ENCODE measurements around the gene XPNPEP1. TPM values are rescaled to one million over a fixed set of nuclear protein-coding genes. Genes with fewer than 3 reads are reported as not detected.
"Not testable (repeated sequence)": the region's sequence is repeated elsewhere in the genome, so short reads cannot be mapped to it uniquely, and the experiment has no call there.

The XPNPEP1 gene
- total RNA-seq, 1 experiment from 2014 or later, result 89.2 TPM

DNA sequence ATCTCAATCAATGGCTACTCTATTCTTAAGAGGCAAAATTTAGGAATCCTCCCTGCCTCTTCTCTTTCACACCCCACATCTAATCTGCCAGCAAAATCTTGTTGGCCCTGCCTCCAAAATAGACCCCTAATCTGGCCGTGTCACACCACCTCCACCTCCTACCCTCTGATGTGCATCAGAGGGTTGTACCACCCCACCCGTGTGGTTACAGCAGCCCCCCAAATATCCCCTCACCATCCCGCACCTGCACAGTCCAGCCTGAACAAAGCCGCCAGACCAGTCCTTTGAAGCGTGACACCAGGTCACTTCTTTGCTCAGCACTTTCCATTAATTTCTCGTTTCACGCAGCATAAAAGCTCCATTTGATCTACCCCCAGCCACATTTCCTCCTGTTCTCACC lies 776 bp upstream of the XPNPEP1 start:
- no peak for DNase-seq (ENCODE audit: low read depth)

DNA sequence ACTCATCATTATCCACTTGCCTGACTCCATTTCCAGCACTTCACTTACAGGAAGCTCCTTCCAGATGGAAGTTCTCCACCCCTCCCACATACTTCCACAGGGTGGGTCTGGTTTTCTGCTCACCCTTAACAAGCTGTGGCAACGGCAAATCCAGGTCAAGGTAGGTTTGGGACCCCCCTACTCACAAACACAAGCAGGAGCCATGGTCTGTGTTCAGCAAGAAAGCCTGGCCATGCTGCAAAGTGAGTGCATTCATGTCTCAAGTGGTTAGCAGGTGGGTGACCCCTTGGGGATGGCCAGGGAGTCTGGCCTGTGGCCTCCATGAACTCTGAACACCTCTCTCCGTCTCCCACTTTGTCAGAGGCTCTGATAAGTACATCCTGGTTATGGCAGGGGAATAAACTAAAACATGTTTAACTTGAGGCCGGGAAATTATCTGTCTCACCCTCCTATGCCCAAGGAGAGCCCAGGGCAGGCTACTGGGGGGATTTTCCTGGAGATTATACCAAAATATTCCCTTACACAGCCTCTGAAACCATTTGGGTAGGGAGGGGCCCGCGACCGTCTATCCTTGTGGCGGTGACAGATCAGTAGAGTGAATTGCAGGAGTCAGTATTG lies 844 bp downstream of the XPNPEP1 start:
- no peak for DNase-seq (ENCODE audit: low read depth)

DNA sequence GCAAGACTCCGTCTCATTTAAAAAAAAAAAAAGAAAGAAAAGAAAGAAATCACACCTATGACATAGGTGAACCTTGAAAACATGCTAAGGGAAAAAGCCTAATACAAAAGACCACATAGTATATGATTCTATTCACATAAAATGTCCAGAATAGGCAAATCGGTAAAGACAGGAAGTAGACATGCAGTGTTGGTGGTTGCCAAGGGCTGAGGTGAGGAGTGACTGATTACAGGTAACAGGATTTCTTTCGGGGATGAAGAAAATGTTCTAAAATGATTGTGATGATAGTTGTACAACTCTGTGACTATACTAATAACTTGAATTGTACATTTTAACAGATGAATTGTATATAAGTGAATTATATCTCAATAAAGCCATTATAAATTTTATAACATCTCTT lies 3.3 kb downstream of the XPNPEP1 start:
- no peak for DNase-seq (ENCODE audit: low read depth)

DNA sequence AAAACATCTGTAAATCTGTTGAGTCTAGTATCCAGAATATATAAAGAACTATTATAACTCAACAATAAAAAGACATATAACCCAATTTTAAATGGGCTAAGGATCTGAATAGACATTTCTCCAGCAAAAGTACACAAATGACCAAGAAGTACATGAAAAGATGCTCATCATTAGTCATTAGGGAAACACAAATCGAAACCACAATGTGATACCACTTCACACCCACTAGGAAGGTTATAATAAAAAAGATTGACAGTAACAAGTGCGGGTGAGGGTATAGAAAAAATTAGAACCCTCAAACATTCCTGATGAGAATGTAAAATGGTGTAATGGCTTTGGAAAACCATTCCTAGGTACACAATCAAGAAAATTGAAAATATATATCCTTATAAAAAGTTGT lies 4.1 kb downstream of the XPNPEP1 start:
- DNase-seq (ENCODE audit: low read depth), result no peak

DNA sequence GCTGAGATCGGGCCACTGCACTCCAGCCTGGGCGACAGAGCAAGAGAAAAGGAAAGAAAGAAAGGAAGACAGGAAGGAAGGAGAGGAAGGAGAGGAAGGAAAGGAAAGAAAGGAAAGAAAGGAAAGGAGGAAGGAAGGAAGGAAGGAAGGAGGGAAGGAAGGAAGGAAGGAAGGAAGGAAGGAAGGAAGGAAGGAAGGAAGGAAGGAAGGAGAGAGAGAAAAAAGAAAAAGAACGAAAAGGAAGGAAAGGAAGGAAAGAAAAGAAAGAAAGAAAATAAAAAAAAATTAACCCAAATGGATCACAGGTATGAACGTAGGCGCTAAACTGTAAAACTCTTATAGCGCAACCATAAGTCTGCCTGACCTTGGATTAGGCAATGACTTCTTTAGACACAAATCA lies 4.6 kb downstream of the XPNPEP1 start:
- not testable (repeated sequence) for DNase-seq (ENCODE audit: low read depth)

DNA sequence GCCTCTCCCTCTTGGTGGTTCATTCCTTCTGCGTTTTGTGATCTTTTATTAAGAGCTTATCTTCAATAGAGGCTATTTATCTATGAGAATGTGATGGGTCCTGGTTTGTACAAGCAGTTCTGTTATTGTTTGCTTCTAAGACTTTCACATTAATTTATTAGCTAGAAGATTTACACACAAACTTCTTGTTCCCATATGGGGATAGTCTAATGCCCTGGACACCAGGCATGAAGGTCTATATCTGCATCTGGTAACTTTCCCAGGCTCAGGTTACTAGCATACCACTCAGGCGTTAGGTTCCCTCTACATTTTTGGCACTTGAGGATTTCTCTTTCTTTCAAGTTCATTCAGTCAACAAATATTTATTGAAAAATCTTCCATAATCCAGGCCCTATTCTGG lies 7.7 kb downstream of the XPNPEP1 start:
- no peak for DNase-seq (ENCODE audit: low read depth)

DNA sequence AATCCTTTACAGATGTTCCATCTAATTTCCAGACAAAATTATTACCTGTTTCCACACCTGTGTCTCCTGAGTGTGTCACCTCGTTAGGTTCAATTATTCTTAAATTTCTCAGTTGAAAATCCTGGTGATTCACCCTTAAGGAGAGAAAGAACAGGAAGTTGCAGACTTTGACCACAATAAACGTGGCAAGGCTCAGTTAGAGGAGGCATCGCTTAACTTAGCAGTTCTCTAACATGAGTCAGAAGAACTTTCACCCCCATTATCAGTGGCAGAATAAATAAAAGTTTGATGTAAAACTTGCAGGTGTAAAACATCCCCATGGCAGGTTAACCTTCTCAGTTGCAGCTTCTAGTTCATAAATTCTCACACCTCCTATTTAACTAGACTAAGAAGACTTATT lies 8.3 kb downstream of the XPNPEP1 start:
- peak; percentile 76 for DNase-seq (ENCODE audit: low read depth)

DNA sequence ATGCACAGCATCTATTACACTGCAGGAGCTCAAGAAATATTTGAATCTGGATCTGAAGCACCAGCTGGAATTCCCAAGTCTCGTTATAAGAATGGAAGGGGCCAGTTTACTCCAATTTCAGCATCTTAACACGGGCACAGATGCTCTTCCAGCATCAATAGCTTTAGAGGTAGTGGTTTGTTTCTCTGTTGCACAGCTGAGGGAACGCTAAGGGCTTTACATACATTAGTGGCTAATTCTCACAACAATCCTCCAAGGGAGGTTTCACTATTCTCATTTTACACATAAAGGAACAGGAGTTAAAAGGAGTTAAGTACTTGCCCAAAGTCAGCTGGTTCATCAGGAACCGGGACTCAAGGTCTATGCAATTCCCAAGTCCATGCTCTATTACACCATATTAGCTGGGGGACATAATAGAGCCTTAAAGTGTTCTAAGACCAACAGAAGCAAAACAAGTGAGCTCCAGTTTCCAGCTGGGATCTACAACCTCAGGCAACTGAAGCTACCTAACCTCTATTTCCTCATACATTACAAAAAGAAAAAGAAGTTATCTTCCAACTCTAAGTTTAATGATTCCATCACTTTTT lies 9.9 kb downstream of the XPNPEP1 start:
- DNase-seq (ENCODE audit: low read depth), result no peak

DNA sequence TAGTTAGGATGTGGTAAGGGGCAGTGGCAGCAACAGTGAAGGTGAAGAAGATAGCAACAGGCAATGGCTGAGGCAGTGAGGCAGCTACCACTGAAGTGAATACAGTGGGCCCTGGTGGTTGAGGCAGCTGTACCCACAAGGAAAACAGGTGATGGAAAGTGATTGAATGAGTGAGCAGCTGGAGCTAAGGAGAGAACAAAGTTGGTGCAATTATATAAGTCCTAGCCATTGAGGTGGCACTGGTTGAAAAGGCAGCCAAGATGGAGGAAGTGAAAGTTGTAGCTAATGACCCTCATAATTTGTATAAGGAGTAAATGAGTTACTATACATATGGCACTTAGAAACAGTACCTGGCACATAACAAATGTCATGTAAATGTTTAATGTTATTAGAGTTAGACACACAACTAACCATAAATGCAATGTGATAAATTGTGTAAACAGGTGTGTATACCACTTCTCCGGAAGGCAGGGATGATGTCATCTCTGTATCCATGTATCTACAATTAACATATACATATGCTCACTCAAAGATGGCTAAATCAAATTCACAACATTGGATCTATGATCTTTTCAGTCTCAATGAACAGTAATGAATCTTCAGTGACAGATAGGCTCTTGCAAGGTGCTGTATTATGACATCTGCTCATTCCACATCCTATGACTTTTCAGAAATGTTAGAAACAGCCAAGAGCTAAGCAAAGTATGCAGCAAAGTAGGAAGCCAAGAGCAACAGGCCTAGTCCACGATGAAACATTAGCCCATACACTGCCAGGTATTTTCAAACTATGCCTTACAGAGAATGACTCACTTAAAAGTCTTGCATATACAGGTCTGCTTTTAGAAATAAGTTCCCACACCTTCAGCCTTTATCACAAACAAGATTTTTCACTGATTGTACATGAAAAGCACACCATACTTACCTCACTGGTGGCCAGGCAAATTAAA lies 10.7 kb downstream of the XPNPEP1 start:
- no peak for DNase-seq (ENCODE audit: low read depth)

DNA sequence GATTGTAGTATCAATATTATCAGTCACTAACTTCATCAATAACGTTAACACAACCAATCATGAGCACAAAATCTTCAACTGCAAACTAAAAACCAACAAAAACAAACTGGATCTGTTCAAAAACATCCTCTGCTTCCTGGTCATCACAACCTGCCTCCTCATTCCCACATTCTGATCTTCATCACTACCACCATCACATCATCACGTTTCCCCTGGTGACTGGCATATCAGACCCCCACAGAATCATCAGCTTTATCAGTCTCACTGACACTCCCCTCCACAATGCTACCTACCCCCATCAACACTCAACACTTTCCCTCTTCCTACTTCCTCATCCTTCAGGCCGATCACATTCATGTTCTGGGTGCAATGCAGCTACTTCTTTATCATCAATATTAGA lies 11.4 kb downstream of the XPNPEP1 start:
- DNase-seq (ENCODE audit: low read depth), result no peak

DNA sequence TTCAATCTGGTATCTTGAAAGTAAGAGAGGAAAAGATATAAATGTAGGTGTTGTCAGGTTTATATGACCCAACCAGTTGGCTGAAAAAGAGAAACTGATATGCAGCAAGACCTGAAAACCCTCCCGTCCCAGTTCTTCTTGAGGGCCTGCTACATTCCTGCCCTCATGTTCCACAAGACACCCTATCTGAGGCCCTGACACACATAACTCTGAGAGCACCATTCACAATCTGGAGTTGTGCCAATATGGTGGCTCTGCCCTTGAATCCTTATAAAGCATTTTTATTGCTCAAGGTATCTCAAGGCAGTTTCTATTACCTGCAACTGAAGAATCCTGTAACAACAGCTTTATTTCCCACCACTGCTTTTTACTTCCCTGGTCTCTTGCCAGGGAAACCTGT lies 17.0 kb downstream of the XPNPEP1 start:
- DNase-seq (ENCODE audit: low read depth), result no peak

DNA sequence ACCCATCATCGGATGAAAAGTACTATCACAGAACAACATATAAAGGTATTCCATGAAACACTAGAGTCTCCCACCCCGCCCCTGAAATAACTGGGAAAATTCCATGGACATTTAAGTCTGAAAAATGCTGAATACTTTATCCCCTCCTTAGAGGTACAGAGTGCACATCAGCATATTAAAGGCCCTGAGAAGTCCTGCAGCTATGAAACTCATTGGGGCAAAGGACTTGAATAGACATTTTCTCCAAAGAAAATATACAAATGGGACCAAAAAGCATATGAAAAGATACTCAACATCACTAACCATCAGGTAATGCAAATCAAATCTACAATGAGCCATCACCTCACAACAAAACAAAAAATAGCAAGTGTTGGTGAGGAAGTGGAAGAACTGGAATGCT lies 18.9 kb downstream of the XPNPEP1 start:
- DNase-seq (ENCODE audit: low read depth), result no peak

DNA sequence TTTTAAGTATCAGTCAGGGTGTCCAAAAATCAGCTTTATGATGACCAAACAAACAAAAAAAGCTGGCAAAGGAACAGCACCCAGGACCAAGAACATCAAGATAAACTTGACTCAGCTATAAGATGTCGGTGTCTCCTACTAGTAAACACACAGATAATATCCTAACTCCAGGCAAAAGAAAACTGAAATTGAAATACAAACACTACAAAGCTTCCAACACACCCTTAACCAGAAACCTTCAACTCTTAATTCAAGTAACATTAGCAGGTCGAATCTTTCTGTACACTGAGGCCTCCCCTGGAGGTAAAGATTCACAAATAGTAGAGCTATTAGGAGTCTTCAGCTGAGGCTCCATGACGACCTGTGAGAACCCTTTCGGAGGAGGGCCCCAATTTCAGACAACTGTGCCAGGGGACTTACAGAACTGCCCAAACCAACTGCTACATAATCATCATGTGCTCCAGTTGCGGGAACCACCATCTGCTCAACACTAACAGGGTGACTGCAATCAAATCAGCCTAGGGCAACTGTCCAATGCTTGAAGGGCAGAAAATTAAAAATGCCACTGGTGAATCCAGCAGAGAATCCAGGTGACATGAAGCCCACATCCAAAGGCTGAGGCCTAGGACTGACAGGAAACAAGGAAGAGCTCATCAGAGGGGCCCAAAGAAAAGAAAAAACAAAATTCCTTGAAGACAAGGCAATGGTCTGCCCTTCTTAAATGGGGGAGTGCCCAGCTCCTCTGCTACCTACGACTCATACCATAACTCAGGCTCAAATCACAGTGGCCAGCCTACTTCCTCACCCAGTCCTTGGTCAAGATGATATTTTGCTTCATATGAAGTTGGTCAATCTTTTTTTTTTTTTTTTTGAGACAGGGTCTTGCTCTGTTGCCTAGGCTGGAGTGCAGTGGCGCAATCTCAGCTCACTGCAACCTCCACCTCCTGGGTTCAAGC lies 20.0 kb downstream of the XPNPEP1 start:
- DNase-seq (ENCODE audit: low read depth), result peak; percentile 28

DNA sequence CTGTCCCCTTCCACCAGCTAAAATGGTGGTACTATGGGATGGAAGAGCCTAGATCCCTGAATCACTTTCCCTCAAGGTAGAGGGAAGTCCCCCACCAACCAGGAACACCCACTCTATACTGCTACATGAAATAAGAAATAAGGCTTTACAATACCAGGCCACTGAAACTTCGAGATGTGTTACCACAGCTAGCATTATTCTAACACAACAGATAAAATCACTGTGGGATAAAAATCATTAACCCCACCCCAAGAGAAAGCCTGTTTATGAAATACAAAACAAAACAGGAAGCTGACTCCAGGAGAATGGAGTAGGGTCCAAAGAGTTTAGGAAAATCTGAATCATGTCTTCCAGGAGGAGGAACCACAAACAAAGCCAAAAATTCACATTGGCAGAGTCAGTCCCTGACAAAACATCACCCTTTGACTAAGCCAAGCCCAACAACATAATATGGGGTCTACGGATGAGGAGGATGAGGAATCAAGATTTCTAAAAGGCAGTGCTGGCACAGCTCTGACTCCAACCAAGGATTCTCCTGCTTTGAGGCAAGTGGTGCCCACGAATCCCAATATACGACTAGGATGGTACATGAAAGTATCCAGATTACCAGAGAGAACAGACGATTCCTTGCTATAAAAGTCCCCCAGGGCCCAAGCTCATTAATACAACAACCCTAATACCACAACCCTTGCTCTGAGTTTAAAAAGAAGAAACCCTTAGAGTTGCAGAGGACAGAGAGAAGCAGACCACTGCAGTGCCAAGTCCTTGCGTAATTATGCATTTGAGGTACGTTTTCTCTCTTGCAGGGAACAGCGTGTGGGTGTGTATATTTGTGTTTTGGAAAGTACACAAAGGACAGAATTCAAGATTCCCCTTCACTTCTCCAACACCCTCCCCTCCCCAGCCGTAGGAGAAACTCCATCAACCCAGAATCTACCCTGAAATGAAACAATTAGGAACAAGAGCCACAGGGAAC lies 23.7 kb downstream of the XPNPEP1 start:
- peak; percentile 36 for DNase-seq (ENCODE audit: low read depth)

DNA sequence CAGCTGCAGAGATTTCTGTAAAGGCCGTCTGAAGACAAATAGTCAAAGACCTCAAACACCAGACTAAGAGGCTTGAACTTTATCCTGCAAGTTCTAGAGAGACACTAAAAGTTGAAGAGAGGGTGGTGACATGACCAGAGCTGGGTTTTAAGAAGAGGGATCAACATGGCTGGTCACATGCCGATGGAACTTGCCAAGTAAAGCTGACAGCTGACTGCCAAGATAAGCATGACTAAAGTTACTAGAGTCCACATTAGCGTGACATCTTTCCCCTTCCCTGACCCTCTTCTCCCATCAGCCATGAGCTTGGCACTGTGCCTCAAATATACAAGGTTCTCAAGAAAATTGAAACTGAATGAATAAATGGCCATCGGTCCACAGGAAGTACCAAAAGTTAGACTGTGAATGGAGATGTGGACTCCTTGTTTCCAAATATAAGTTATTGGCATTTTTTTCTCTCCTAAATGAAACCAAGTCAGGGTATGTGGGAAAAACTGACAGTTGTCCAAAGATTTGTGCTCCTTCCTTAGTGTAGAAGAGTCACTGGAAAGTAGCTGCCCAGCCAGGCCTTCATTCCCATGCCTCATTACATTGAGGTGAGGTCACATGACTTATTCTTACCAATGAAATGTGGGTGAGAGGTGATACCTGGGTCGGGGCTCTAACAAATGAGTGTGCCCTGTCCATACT lies 24.5 kb downstream of the XPNPEP1 start:
- peak; percentile 80 for DNase-seq (ENCODE audit: low read depth)

DNA sequence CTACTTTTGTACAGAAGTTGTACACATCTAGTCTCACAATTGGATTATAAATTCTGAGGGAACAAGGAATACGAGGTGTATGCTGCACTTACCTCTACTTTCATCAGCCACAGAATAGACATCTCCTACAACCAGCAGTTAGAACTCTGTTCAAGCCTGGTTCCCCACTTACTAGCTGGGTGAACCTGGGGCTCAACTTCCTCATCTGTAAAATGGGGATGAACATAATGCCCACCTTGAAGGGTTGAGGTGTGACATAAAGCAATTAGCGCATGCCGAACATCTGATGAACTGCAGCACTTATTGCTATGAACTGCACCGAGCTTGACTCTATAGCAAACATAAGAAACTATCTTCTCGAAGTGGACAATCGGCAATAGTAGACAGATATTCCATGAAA lies 25.3 kb downstream of the XPNPEP1 start:
- DNase-seq (ENCODE audit: low read depth), result no peak

DNA sequence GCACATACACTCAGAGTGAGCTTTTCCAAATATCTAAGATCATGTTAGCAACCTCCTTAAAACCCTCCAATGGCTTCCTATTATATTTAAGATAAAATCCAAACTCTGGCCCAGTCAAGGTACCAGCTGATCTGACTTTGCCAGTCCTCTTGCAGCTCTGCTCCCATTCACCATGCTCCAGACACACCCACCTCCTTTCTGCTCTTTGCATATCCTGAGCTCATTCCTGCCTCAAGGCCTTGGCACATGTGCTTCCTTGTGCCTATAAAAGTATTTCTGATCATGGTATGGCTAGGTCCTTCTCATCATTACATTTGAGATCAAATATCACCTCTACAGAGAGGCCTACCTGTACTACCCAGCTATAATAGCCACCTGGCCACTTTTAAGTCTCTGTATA lies 27.5 kb downstream of the XPNPEP1 start:
- DNase-seq (ENCODE audit: low read depth), result no peak

DNA sequence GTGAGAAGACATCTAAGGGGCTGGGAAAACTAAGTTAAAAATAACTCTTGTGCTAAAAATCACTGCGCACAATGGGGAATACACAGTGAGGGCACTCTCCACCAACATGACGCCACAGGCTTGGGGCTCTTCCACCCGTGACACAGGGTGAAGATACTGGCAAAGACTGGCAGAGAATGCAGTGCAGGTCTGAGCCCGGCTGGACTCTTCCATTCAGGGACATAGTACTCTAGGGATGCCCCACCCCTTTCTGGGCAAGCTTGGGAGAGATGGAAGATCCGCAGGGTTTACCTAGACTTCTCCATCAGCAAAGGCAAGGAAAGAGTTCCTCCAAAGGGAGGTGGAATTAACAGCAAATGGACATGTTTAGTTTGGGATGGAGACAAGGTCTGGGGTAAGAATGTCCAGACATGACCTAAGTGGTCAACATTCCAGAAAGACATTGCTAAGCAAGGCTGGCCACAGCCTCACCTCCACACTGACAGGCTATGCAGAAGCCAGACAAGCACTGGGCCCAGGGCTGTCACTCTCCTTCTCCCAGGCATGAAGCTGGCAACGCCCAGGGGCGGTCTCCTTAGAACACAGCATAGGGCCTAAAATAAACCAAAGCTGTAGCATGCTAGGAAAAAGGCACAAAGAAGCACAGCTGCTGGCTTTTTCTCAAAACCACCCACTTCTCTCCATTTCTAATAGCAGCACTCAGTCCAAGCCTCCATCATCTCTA lies 28.1 kb downstream of the XPNPEP1 start:
- peak; percentile 32 for DNase-seq (ENCODE audit: low read depth)

DNA sequence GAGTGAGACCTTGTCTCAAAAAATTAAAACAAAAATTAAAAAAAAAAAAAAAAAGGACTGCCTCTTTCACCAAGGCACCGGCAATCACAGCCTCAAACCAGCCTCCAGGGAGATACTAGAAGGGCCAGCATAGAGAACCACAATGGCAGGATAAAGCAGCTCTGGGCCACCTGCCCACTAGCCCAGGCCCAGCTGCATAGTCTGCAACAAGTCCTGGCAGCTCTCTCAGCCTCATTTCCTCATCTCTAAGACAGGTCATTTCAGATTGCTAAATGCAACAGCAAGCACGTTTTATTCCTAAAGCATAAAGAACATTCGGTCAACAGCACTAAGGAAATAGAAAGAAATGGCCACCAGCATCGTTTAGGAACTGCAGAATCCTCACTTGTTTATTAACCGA lies 28.8 kb downstream of the XPNPEP1 start:
- peak; percentile 30 for DNase-seq (ENCODE audit: low read depth)
